ENCODE data around the gene MT1X. TPM values are rescaled to one million over a fixed set of nuclear protein-coding genes. Genes with fewer than 3 reads are reported as not detected.

Gene MT1X
- total RNA-seq (2022; extraction: Qiagen RNA extraction; ENCODE audit: low read depth): 148 to 278 TPM (median 167 TPM) in 5 replicates

GRCh38 chr16:56681939-56682702, at the start of gene MT1X:
Gene MT1X (plus strand): TSS chr16:56682470. CDS start chr16:56682541, 71 bp downstream.

GRCh38 chr16:56637814-56638750, 44.2 kb upstream of the MT1X start, which contains the start of gene MT1A:
Gene MT1A (plus strand): TSS chr16:56638666. CDS start chr16:56638739, 73 bp downstream.

GRCh38 chr16:56651586-56651985, 30.7 kb upstream of the MT1X start, which contains the start of gene MT1B:
Gene MT1B (plus strand): TSS chr16:56651886. CDS start chr16:56651954, 68 bp downstream.

GRCh38 chr16:56657555-56658326, 24.5 kb upstream of the MT1X start, which contains the start of gene MT1F:
Gene MT1F (plus strand): TSS chr16:56657959. CDS start chr16:56658059, 100 bp downstream.

GRCh38 chr16:56667581-56668571, 14.4 kb upstream of the MT1X start, which contains the start of gene MT1G:
Gene MT1G (minus strand): TSS chr16:56668065. CDS start chr16:56667993, 72 bp downstream.

GRCh38 chr16:56669005-56669839, 13.0 kb upstream of the MT1X start, which contains the start of gene MT1H:
Gene MT1H (plus strand): TSS chr16:56669814. CDS start chr16:56669885, 71 bp downstream.

GRCh38 chr16:56729735-56730662, 47.7 kb downstream of the MT1X start, which contains the start of gene NUP93:
Gene NUP93 (plus strand): TSS chr16:56730129. CDS start chr16:56748248, 18,119 bp downstream.

Other genes with a start within 250 kb of the MT1X start
- gene NUDT21, start 231.1 kb upstream of the MT1X start, total RNA-seq (2022; extraction: Qiagen RNA extraction; ENCODE audit: low read depth): 111 to 132 TPM (median 118 TPM) in 5 replicates
- 68.3 to 93.1 TPM (median 78.2 TPM) in 5 replicates for gene OGFOD1, start 230.9 kb upstream of the MT1X start, total RNA-seq (2022; extraction: Qiagen RNA extraction; ENCODE audit: low read depth)
- 13.0 to 23.1 TPM (median 19.0 TPM) in 5 replicates for gene BBS2, start 162.4 kb upstream of the MT1X start, total RNA-seq (2022; extraction: Qiagen RNA extraction; ENCODE audit: low read depth)
- not detected in 5 replicates for gene MT4, start 117.4 kb upstream of the MT1X start, total RNA-seq (2022; extraction: Qiagen RNA extraction; ENCODE audit: low read depth)
- 0.41 TPM in 1 of 5 replicates, not detected in the others for gene MT3, start 92.9 kb upstream of the MT1X start, total RNA-seq (2022; extraction: Qiagen RNA extraction; ENCODE audit: low read depth)
- gene MT2A, start 73.9 kb upstream of the MT1X start, total RNA-seq (2022; extraction: Qiagen RNA extraction; ENCODE audit: low read depth): 570 to 812 TPM (median 625 TPM) in 5 replicates
- not detected in 5 replicates for gene MT1E, start 56.7 kb upstream of the MT1X start, total RNA-seq (2022; extraction: Qiagen RNA extraction; ENCODE audit: low read depth)
- not detected in 5 replicates for gene MT1M, start 49.8 kb upstream of the MT1X start, total RNA-seq (2022; extraction: Qiagen RNA extraction; ENCODE audit: low read depth)
- gene MT1A, start 43.8 kb upstream of the MT1X start, total RNA-seq (2022; extraction: Qiagen RNA extraction; ENCODE audit: low read depth): 15.4 to 17.7 TPM (median 15.7 TPM) in 5 replicates
- not detected in 5 replicates for gene MT1B, start 30.6 kb upstream of the MT1X start, total RNA-seq (2022; extraction: Qiagen RNA extraction; ENCODE audit: low read depth)
- 8.5 to 17.3 TPM (median 12.5 TPM) in 5 replicates for gene MT1F, start 24.5 kb upstream of the MT1X start, total RNA-seq (2022; extraction: Qiagen RNA extraction; ENCODE audit: low read depth)
- gene MT1G, start 14.4 kb upstream of the MT1X start, total RNA-seq (2022; extraction: Qiagen RNA extraction; ENCODE audit: low read depth): not detected in 5 replicates
- not detected in 5 replicates for gene MT1H, start 12.7 kb upstream of the MT1X start, total RNA-seq (2022; extraction: Qiagen RNA extraction; ENCODE audit: low read depth)
- 90.0 to 103 TPM (median 96.8 TPM) in 5 replicates for gene NUP93, start 47.7 kb downstream of the MT1X start, total RNA-seq (2022; extraction: Qiagen RNA extraction; ENCODE audit: low read depth)
- gene SLC12A3, start 182.7 kb downstream of the MT1X start, total RNA-seq (2022; extraction: Qiagen RNA extraction; ENCODE audit: low read depth): 0.02 TPM in 2 of 5 replicates, not detected in the others
- gene HERPUD1, start 249.7 kb downstream of the MT1X start, total RNA-seq (2022; extraction: Qiagen RNA extraction; ENCODE audit: low read depth): 88.7 to 92.3 TPM (median 89.3 TPM) in 5 replicates